H9 (cell line): ENCODE results near the gene SMARCD3. TPM values are rescaled to one million over a fixed set of nuclear protein-coding genes. Genes with fewer than 3 reads are reported as not detected.

Experiments used
- DNase-seq: peaks from one replicate; pipeline ENCODE4 v3.0.0-alpha.2; 2017
- H2AFZ ChIP-seq: one replicate; pipeline ENCODE4 v1.6.1; 2013; ENCODE audit warnings: mild to moderate bottlenecking, low read length, control low read depth, moderate library complexity
- H2AK5ac ChIP-seq: 2 replicates; pipeline ENCODE4 v1.6.1; 2013; ENCODE audit warnings: low read length, control low read depth, mixed read lengths; ENCODE audit not compliant: insufficient read length
- H2BK120ac ChIP-seq: one replicate; pipeline ENCODE4 v1.6.1; 2013; ENCODE audit warnings: low read depth, mild to moderate bottlenecking, low read length, control low read depth, inconsistent platforms; ENCODE audit not compliant: poor library complexity, severe bottlenecking
- H2BK12ac ChIP-seq: 2 replicates; pipeline ENCODE4 v1.6.1; 2013; ENCODE audit warnings: low read length, control low read depth, mixed read lengths, low read depth; ENCODE audit not compliant: insufficient read length
- H2BK15ac ChIP-seq: 2 replicates; pipeline ENCODE4 v1.6.1; 2013; ENCODE audit warnings: low read depth, low read length, control low read depth
- H2BK20ac ChIP-seq: one replicate; pipeline ENCODE4 v1.6.1; 2013; ENCODE audit warnings: low read depth, mild to moderate bottlenecking, low read length, control low read depth, inconsistent platforms; ENCODE audit not compliant: poor library complexity, severe bottlenecking
- H2BK5ac ChIP-seq: 2 replicates; pipeline ENCODE4 v1.6.1; 2013; ENCODE audit warnings: low read length, control low read depth, mixed read lengths; ENCODE audit not compliant: insufficient read length
- H3K14ac ChIP-seq: 2 replicates; pipeline ENCODE4 v1.6.1; 2013; ENCODE audit warnings: low read length, control low read depth; ENCODE audit not compliant: insufficient read depth
- H3K18ac ChIP-seq: 2 replicates; pipeline ENCODE4 v1.6.1; 2013; ENCODE audit warnings: low read depth, mild to moderate bottlenecking, mixed read lengths, low read length, control low read depth; ENCODE audit not compliant: insufficient read length
- H3K23ac ChIP-seq: 2 replicates; pipeline ENCODE4 v1.6.1; 2013; ENCODE audit warnings: low read length, control low read depth, mixed read lengths, low read depth; ENCODE audit not compliant: insufficient read length
- H3K23me2 ChIP-seq: 2 replicates; pipeline ENCODE4 v1.6.1; 2013; ENCODE audit warnings: low read depth, mild to moderate bottlenecking, mixed read lengths, low read length, control low read depth; ENCODE audit not compliant: insufficient read length, poor library complexity, severe bottlenecking
- H3K27ac ChIP-seq: 2 replicates; pipeline ENCODE4 v1.5.1; 2013; ENCODE audit warnings: low read length, control low read depth, mixed read lengths, low read depth; ENCODE audit not compliant: insufficient read length
- H3K27me3 ChIP-seq: 2 replicates; pipeline ENCODE4 v1.6.1; 2013; ENCODE audit warnings: low read length, control low read depth, inconsistent platforms; ENCODE audit not compliant: insufficient read depth
- H3K4ac ChIP-seq: 2 replicates; pipeline ENCODE4 v1.6.1; 2013; ENCODE audit warnings: low read depth, mild to moderate bottlenecking, control low read depth, inconsistent platforms, low read length, moderate library complexity
- H3K4me1 ChIP-seq: 2 replicates; pipeline ENCODE4 v1.6.1; 2013; ENCODE audit warnings: low read length, control low read depth, inconsistent platforms; ENCODE audit not compliant: insufficient read depth
- H3K4me2 ChIP-seq: 2 replicates; pipeline ENCODE4 v1.6.1; 2013; ENCODE audit warnings: low read length, control low read depth, mixed read lengths; ENCODE audit not compliant: insufficient read length, insufficient read depth
- H3K56ac ChIP-seq: 2 replicates; pipeline ENCODE4 v1.6.1; 2013; ENCODE audit warnings: low read depth, mild to moderate bottlenecking, mixed read lengths, low read length, control low read depth; ENCODE audit not compliant: insufficient read length
- H3K79me1 ChIP-seq: 2 replicates; pipeline ENCODE4 v1.6.1; 2013; ENCODE audit warnings: low read depth, mild to moderate bottlenecking, moderate library complexity, low read length, control low read depth, inconsistent platforms; ENCODE audit not compliant: insufficient read depth, poor library complexity, severe bottlenecking
- H3K79me2 ChIP-seq: 2 replicates; pipeline ENCODE4 v1.6.1; 2013; ENCODE audit warnings: low read length, control low read depth, inconsistent platforms; ENCODE audit not compliant: insufficient read depth
- H3K9ac ChIP-seq: 2 replicates; pipeline ENCODE4 v1.6.1; 2013; ENCODE audit warnings: low read length, control low read depth, mixed read lengths; ENCODE audit not compliant: insufficient read length; ENCODE audit errors: extremely low read depth
- H3K9me3 ChIP-seq: one replicate; pipeline ENCODE4 v1.6.1; 2013; ENCODE audit warnings: low read depth, low read length, inconsistent platforms; ENCODE audit not compliant: control insufficient read depth
- H3T11ph ChIP-seq: one replicate; pipeline ENCODE4 v1.6.1; 2013; ENCODE audit warnings: mild to moderate bottlenecking, low read length, control low read depth, inconsistent platforms
- H4K20me1 ChIP-seq: one replicate; pipeline ENCODE4 v1.6.1; 2013; ENCODE audit not compliant: control insufficient read depth, insufficient read length, insufficient read depth
- H4K5ac ChIP-seq: 2 replicates; pipeline ENCODE4 v1.6.1; 2013; ENCODE audit warnings: low read depth, mild to moderate bottlenecking, mixed read lengths, low read length, control low read depth; ENCODE audit not compliant: insufficient read length
- H4K8ac ChIP-seq: replicated peaks from 2 replicates; pipeline ENCODE4 v1.6.1; 2013; ENCODE audit warnings: low read length, control low read depth, mixed read lengths, low read depth; ENCODE audit not compliant: insufficient read length
- H4K91ac ChIP-seq: 2 replicates; pipeline ENCODE4 v1.6.1; 2013; ENCODE audit warnings: low read depth, mild to moderate bottlenecking, moderate library complexity, mixed read lengths, low read length, control low read depth; ENCODE audit not compliant: insufficient read length
- H3K27ac Mint-ChIP-seq, 3 experiments: 2 replicates in 2 of 3; 3 replicates in 1 of 3; pipeline ENCODE4 v1.8.0; 2020 to 2021; ENCODE audit warnings: mixed read lengths in 3 of 3, mild to moderate bottlenecking in 1 of 3, moderate library complexity in 1 of 3
- H3K27me3 Mint-ChIP-seq: 2 replicates; pipeline ENCODE4 v1.8.0; 2021; ENCODE audit warnings: low read depth, mild to moderate bottlenecking, moderate library complexity, mixed read lengths
- H3K36me3 Mint-ChIP-seq, 3 experiments: 2 replicates in 2 of 3; 3 replicates in 1 of 3; pipeline ENCODE4 v1.8.0; 2020 to 2021; ENCODE audit warnings: low read depth in 3 of 3, mixed read lengths in 3 of 3; ENCODE audit not compliant: insufficient read depth in 1 of 3
- H3K4me1 Mint-ChIP-seq, 2 experiments: 2 replicates each; pipeline ENCODE4 v1.8.0; 2020; ENCODE audit warnings: mixed read lengths in 2 of 2
- H3K4me3 Mint-ChIP-seq, 2 experiments: 2 replicates in 1 of 2; 3 replicates in 1 of 2; pipeline ENCODE4 v1.8.0; 2020 to 2021; ENCODE audit warnings: mild to moderate bottlenecking in 2 of 2, mixed read lengths in 2 of 2, moderate library complexity in 1 of 2
- H3K9me3 Mint-ChIP-seq, 2 experiments: 2 replicates in 1 of 2; 3 replicates in 1 of 2; pipeline ENCODE4 v1.8.0; 2020; ENCODE audit warnings: mild to moderate bottlenecking in 2 of 2, mixed read lengths in 2 of 2, moderate library complexity in 1 of 2
- WGBS: extraction: QIAGEN DNeasy Blood & Tissue Kit; methylation state at CpG from one replicate; pipeline ENCODE4 v1.1.7; 2013; ENCODE audit warnings: missing lambda C conversion rate, low lambda C conversion rate, mixed read lengths; ENCODE audit not compliant: insufficient read length; ENCODE audit errors: extremely low coverage; 5-methylcytosine and 5-hydroxymethylcytosine counted together
- total RNA-seq: library from RNA; stranded (reverse); gene quantifications from 2 replicates; pipeline ENCODE4 v1.2.1, GENCODE V29; 2021
- TF ChIP-seq, protein P1 (sequence below): fragments of 200-600 bp; sonication (generic); conservative IDR thresholded peaks from 3 replicates; pipeline ENCODE4 v1.8.0; 2021; ENCODE audit warnings: antibody characterized with exemption, mild to moderate bottlenecking

The SMARCD3 gene
- total RNA-seq, 1 experiment from 2014 or later, result 5.0 TPM

DNA sequence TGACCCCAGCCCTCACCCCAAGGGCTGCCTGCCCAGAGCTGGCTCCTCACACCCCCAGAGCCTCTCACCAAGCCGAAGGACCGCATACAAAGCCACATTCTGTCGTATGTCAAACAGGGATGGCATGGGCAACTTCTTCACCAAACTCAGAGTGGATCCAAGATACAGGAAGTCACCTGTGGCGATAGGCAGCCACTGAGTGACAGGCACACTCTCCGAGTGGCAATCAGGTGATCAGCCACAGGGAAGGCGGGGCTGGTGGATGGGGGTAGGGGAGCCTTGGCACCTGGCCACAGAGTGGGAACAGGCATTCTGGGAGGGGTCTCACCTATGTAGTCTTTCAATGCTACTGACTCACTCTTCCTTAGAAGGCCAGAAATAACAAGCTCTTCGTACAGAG, 54.3 kb downstream of the SMARCD3 start:
- H2BK15ac ChIP-seq, result no peak overlapping the region
- no peak overlapping the region for H3K56ac ChIP-seq
- no peaks in the 10 kb centered on the region for H3K79me2 ChIP-seq
- H3K23ac ChIP-seq, result no peak overlapping the region
- Mint-ChIP-seq H3K27me3 (peaks cover 26% of the 10 kb centered on the region), H3K9me3 (no peaks in the 10 kb centered on the region), H3K4me3 (no peak overlapping the region), H3K4me1 (peaks cover 0 to under 1% of the 10 kb centered on the region in 2 experiments; a peak in 2 of 4 replicates), H3K36me3 (no peaks in the 10 kb centered on the region), H3K27ac (no peak overlapping the region; a peak in 1 of 7 replicates)
- H3K23me2 ChIP-seq, result no peaks in the 10 kb centered on the region
- H3K27me3 ChIP-seq, result no peaks in the 10 kb centered on the region; the same call in 1 of the 2 replicates
- no peaks in the 10 kb centered on the region for H3K79me1 ChIP-seq
- H3K4ac ChIP-seq, result no peak overlapping the region
- no peak overlapping the region for H3K14ac ChIP-seq
- TF ChIP-seq, protein P1, sequence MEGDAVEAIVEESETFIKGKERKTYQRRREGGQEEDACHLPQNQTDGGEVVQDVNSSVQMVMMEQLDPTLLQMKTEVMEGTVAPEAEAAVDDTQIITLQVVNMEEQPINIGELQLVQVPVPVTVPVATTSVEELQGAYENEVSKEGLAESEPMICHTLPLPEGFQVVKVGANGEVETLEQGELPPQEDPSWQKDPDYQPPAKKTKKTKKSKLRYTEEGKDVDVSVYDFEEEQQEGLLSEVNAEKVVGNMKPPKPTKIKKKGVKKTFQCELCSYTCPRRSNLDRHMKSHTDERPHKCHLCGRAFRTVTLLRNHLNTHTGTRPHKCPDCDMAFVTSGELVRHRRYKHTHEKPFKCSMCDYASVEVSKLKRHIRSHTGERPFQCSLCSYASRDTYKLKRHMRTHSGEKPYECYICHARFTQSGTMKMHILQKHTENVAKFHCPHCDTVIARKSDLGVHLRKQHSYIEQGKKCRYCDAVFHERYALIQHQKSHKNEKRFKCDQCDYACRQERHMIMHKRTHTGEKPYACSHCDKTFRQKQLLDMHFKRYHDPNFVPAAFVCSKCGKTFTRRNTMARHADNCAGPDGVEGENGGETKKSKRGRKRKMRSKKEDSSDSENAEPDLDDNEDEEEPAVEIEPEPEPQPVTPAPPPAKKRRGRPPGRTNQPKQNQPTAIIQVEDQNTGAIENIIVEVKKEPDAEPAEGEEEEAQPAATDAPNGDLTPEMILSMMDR, result no peak
- no peak overlapping the region for H3T11ph ChIP-seq
- H3K4me1 ChIP-seq, result no peaks in the 10 kb centered on the region; the same call in 1 of the 2 replicates
- no peak overlapping the region for H3K9ac ChIP-seq
- H3K9me3 ChIP-seq, result no peaks in the 10 kb centered on the region
- no peak overlapping the region for H4K5ac ChIP-seq
- no peak overlapping the region for H2BK12ac ChIP-seq
- no peak overlapping the region for H2AK5ac ChIP-seq
- no peak overlapping the region for H3K27ac ChIP-seq
- no peak overlapping the region for H2BK5ac ChIP-seq
- no peak overlapping the region for H2AFZ ChIP-seq
- H2BK120ac ChIP-seq, result no peak overlapping the region
- WGBS, result no CpG with 5 or more reads among the region's 7 CpGs
- no peak for DNase-seq
- no peak overlapping the region for H4K8ac ChIP-seq
- no peak overlapping the region for H3K4me2 ChIP-seq
- no peak overlapping the region for H2BK20ac ChIP-seq
- no peak overlapping the region for H4K91ac ChIP-seq
- H3K18ac ChIP-seq, result no peak overlapping the region
- H4K20me1 ChIP-seq, result no peaks in the 10 kb centered on the region
